ENCODE data around the gene CAPN14. TPM values are rescaled to one million over a fixed set of nuclear protein-coding genes. Genes with fewer than 3 reads are reported as not detected.

The CAPN14 gene
- total RNA-seq, 4 donors from 2014 or later = 0.22 TPM; not detected in 3

DNA sequence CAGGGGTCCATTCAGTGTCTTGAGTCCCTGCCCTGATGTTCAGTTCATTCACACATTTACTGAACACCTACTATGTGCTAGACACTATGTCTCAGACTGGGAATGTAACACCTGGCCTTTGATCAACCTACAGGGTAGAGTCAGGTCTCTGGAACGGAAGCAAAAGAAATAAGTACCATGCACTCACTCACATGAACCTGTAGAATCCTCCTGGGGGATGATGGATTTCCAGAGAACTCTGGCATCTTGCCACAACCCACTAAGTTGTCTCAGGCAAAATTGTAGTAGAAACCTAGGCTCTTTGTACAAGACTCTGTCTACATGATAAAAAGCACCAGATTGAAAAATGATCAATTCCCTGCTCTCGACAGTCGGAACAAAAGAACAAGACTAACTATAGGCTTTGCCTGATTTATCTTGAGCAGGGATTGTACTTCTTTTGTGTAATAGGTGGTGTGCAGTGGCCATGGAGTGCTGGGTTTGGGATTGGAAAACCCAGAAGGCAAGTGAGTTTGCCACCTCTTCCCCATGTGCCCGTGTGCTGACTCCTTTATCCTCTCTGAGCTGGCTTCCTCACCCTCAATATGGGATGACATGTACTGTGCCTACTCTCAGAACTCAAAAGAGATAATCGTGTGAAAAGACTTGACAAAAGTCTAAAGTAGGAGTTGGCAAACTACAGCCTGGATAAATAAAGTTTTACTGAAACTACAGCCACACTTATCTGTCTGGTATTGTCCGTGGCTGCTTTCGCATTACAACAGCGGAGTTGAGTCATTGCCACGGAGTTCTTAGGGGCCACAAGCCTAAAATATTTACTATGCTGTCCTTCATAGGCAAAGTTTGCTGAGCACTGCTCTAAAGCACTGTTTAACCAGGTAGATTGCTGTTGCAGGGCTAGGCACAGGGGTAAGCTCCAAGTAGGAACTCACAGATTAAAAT is 4.4 kb downstream of the CAPN14 start:
- TF ChIP-seq, protein P1, sequence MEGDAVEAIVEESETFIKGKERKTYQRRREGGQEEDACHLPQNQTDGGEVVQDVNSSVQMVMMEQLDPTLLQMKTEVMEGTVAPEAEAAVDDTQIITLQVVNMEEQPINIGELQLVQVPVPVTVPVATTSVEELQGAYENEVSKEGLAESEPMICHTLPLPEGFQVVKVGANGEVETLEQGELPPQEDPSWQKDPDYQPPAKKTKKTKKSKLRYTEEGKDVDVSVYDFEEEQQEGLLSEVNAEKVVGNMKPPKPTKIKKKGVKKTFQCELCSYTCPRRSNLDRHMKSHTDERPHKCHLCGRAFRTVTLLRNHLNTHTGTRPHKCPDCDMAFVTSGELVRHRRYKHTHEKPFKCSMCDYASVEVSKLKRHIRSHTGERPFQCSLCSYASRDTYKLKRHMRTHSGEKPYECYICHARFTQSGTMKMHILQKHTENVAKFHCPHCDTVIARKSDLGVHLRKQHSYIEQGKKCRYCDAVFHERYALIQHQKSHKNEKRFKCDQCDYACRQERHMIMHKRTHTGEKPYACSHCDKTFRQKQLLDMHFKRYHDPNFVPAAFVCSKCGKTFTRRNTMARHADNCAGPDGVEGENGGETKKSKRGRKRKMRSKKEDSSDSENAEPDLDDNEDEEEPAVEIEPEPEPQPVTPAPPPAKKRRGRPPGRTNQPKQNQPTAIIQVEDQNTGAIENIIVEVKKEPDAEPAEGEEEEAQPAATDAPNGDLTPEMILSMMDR (IDR thresholded peaks at IDR 0.05; ENCODE audit: low read depth) = no peak

DNA sequence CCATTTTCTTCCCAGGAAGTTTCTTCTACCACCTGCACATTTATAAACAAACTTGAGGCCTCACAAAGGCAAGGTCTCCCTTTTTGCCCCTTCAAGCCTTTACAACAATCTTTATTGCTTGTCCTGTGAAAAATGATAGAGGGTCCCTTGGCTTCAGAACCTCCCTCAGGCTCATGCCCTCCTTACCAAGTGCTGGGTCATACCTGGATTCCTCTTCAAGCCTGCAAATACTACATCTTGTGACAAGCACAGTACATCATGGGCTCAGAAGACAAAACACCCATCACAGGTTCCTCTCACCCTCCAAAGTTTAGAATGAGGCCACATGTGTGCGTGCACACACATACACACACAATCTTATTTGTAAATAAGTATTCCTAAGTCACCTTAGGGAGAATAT is 9.1 kb downstream of the CAPN14 start:
- TF ChIP-seq, protein P1 (IDR thresholded peaks at IDR 0.05; ENCODE audit: low read depth) = no peak

- TF ChIP-seq, protein P1 (IDR thresholded peaks at IDR 0.05; ENCODE audit: low read depth) = no peak
Measured at GRCh38 chr2:31207790-31208189, 9.5 kb downstream of the CAPN14 start.

- TF ChIP-seq, protein P1 (IDR thresholded peaks at IDR 0.05; ENCODE audit: low read depth) = no peak
Measured at GRCh38 chr2:31205613-31206012, 11.7 kb downstream of the CAPN14 start.

DNA sequence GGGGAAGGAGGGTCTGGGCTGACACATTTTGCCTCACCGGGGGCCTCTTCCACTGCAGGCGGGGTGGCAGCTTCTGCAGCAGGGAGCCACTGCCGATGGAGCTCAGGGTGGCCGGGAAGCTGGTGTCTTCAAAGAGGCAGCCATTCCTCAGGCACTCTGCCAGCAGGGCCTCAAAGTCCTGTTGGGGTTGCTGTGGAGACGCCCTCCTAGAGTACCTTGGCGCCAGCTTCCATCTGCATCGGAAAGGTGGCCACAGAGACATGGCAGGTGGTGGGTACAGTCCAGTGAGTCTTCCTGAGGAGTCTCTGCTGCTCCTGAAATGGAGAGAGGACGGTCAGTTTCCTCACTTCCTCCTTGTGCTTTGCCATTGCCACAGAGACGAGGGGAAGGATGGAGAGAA is 12.1 kb downstream of the CAPN14 start:
- TF ChIP-seq, protein P1 (IDR thresholded peaks at IDR 0.05; ENCODE audit: low read depth) = no peak

- TF ChIP-seq, protein P1 (IDR thresholded peaks at IDR 0.05; ENCODE audit: low read depth) = no peak
Measured at GRCh38 chr2:31204783-31205182, 12.5 kb downstream of the CAPN14 start.

DNA sequence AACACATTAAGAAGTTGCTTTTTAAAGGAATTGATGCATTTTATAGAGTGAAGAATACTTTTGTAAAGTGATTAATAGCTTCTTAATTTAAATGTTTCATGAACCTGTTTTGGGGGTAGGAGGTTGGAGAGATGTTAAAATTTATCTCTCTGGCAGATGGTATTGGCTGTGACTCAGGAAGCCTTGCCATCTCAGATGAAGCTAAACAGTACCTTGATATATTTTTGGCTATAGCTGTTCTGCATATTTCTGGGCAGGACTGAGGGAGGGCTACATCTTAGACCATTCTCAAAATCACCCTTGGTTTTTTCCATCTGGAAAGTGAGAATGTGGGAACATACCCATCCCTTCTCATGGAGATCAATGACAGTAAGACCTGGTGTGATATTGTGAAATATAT is 13.4 kb downstream of the CAPN14 start:
- TF ChIP-seq, protein P1 (IDR thresholded peaks at IDR 0.05; ENCODE audit: low read depth) = no peak

Measured in subcutaneous adipose tissue (tissue), 4 donors.